Measurements from ENCODE around the gene MSI2. TPM values are rescaled to one million over a fixed set of nuclear protein-coding genes. Genes with fewer than 3 reads are reported as not detected.

MSI2 gene
- total RNA-seq, 1 donor from 2014 or later: 31.3 TPM

GRCh38 chr17:57451643-57452042, 195.3 kb downstream of the MSI2 start:
- Histone ChIP-seq H3K36me3 (no peaks in the 10 kb centered on the region), H3K4me3 (no peak overlapping the region), H3K4me1 (peaks cover 7% of the 10 kb centered on the region), H3K9me3 (no peaks in the 10 kb centered on the region), H3K27me3 (no peaks in the 10 kb centered on the region), H3K27ac (no peak overlapping the region)
- no peak for DNase-seq
- ATAC-seq: no peak
- intact Hi-C loops (cut with DNase I): no loop called here
- TF ChIP-seq, protein P1, sequence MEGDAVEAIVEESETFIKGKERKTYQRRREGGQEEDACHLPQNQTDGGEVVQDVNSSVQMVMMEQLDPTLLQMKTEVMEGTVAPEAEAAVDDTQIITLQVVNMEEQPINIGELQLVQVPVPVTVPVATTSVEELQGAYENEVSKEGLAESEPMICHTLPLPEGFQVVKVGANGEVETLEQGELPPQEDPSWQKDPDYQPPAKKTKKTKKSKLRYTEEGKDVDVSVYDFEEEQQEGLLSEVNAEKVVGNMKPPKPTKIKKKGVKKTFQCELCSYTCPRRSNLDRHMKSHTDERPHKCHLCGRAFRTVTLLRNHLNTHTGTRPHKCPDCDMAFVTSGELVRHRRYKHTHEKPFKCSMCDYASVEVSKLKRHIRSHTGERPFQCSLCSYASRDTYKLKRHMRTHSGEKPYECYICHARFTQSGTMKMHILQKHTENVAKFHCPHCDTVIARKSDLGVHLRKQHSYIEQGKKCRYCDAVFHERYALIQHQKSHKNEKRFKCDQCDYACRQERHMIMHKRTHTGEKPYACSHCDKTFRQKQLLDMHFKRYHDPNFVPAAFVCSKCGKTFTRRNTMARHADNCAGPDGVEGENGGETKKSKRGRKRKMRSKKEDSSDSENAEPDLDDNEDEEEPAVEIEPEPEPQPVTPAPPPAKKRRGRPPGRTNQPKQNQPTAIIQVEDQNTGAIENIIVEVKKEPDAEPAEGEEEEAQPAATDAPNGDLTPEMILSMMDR (IDR thresholded peaks at IDR 0.05): no peak

- TF ChIP-seq, protein P1 (IDR thresholded peaks at IDR 0.05): no peak
- intact Hi-C loops (cut with DNase I): no loop called here
- H3K9me3 ChIP-seq: no peaks in the 10 kb centered on the region
- ATAC-seq (no peak), DNase-seq (no peak)
- no peaks in the 10 kb centered on the region for H3K27me3 ChIP-seq
- no peaks in the 10 kb centered on the region for H3K36me3 ChIP-seq
- H3K4me3 ChIP-seq: no peak overlapping the region
- no peak overlapping the region for H3K27ac ChIP-seq
- peaks cover 9% of the 10 kb centered on the region for H3K4me1 ChIP-seq
Observed at GRCh38 chr17:57453841-57454425, 197.6 kb downstream of the MSI2 start.

- intact Hi-C loops (cut with DNase I): no loop called here
- ATAC-seq (no peak), DNase-seq (no peak)
Observed at GRCh38 chr17:57454729-57455062, 198.4 kb downstream of the MSI2 start.

DNA sequence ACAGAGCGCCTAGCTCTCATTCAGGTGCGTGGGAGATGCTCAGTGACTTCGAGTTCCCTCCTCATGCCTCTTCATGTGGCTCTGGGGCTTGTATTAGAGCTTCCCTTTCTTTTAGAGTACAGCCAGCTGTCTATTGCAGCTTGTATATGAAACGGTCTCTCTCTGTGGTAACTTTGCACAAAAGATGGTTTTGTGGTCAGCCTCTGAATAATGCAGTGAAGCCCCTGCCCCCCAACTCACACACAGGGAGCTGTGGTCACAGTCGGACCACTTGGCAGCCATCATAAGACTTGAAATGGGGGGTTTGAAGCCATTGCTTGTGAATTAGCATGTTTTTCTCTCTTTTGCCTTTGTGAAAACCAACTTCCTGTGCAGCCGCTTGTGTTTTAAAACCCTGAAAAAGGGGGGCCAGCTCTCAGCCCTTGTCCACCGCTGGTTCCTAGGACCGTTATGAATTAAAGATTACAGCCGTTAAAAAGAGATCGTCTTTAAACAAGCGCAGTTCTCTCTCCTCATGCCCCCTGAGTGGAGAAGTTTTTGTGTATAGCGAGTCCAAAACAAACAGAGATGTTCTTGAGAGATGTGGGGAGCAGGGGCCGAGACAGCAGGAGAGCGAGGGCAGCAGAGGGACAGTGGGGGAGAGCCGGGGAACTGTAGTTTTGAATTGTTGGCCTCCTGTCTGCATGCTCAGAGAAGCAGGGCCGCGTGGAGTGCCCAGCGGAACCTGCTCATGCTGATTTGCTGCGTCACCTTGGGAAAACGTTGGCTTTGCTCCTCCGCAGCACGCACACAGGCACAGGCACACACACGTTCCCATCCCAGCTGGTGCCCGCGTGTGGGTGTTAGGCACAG, 199.0 kb downstream of the MSI2 start:
- no peak overlapping the region for H3K27ac ChIP-seq
- TF ChIP-seq, protein P1 (IDR thresholded peaks at IDR 0.05): no peak
- peaks cover 9% of the 10 kb centered on the region for H3K4me1 ChIP-seq
- no peaks in the 10 kb centered on the region for H3K9me3 ChIP-seq
- intact Hi-C loops (cut with DNase I): no loop called here
- no peaks in the 10 kb centered on the region for H3K27me3 ChIP-seq
- H3K36me3 ChIP-seq: no peaks in the 10 kb centered on the region
- peak; percentile 40 for ATAC-seq
- H3K4me3 ChIP-seq: no peak overlapping the region
- DNase-seq: no peak

More at GRCh38 chr17:57454729-57455062, 198.4 kb downstream of the MSI2 start:
- TF ChIP-seq, protein P1 (IDR thresholded peaks at IDR 0.05): no peak
- Histone ChIP-seq H3K36me3 (no peaks in the 10 kb centered on the region), H3K4me1 (peaks cover 9% of the 10 kb centered on the region), H3K4me3 (no peak overlapping the region), H3K27me3 (no peaks in the 10 kb centered on the region), H3K9me3 (no peaks in the 10 kb centered on the region), H3K27ac (no peak overlapping the region)

DNA sequence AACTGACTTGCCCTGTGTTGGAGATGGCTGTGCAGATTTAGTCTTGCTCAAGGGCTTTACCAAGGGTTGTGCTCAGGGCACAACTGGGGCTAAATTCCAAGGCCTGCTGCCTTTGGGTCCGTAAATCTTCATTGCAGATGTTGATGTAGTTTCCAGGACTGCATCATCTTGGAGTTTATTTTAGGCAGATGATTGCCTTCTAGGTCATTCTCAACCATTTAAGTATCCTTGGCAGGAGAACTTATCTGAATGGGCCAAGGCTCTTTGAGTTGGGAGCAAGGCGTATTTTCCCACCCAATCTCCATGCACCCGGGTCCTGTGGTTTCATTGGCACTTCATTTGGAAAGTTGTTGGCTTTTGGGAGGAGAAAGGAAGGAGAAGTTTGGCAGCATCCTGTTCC, 200.3 kb downstream of the MSI2 start:
- no peaks in the 10 kb centered on the region for H3K27me3 ChIP-seq
- ATAC-seq (no peak), DNase-seq (no peak)
- no peak overlapping the region for H3K27ac ChIP-seq
- H3K9me3 ChIP-seq: no peaks in the 10 kb centered on the region
- H3K36me3 ChIP-seq: no peaks in the 10 kb centered on the region
- intact Hi-C loops (cut with DNase I): no loop called here
- peaks cover 9% of the 10 kb centered on the region for H3K4me1 ChIP-seq
- TF ChIP-seq, protein P1 (IDR thresholded peaks at IDR 0.05): no peak
- no peak overlapping the region for H3K4me3 ChIP-seq

All from upper lobe of right lung (tissue), 1 donor.